A673 (cell line): ENCODE measurements around the gene SATL1.

Experiments
- CTCF ChIP-seq: fragments of 300-800, 200-600 bp; sonication (generic); conservative IDR thresholded peaks from 2 replicates; pipeline ENCODE4 v1.5.1; 2017; ENCODE audit warnings: low read depth, mild to moderate bottlenecking, antibody characterized with exemption, low read length, moderate library complexity, mixed read lengths
- EZH2 ChIP-seq: fragments of 200-600 bp; sonication (generic); IDR thresholded peaks from 2 replicates; pipeline ENCODE4 v1.6.1; 2017; ENCODE audit warnings: borderline replicate concordance, low read depth, mild to moderate bottlenecking, mixed read lengths, antibody characterized with exemption, low read length; ENCODE audit not compliant: poor library complexity, severe bottlenecking

- TF ChIP-seq CTCF, result no peak
- no peak for TF ChIP-seq EZH2
Measured at GRCh38 chrX:85139422-85139821, 104.2 kb downstream of the SATL1 start.
